BE2C (cell line): Measurements from ENCODE around the gene ABHD6.

Experiments
- DNase-seq: peaks from one replicate; pipeline ENCODE4 v3.0.0-alpha.2; 2020
- H3K27me3 ChIP-seq: fragments of 250-450 bp; sonication (Bioruptor Pico); 2 replicates; pipeline ENCODE4 v1.5.1; 2020; ENCODE audit warnings: mild to moderate bottlenecking
- H3K36me3 ChIP-seq: fragments of 250-450 bp; sonication (Bioruptor Pico); 2 replicates; pipeline ENCODE4 v1.5.1; 2020; ENCODE audit warnings: mild to moderate bottlenecking
- H3K4me1 ChIP-seq: fragments of 250-450 bp; sonication (Bioruptor Pico); 2 replicates; pipeline ENCODE4 v1.5.1; 2020
- H3K4me3 ChIP-seq: 2 replicates; pipeline ENCODE4 v1.5.1; 2011; ENCODE audit warnings: low read depth, low read length
- H3K9me3 ChIP-seq: fragments of 250-450 bp; sonication (Bioruptor Pico); 2 replicates; pipeline ENCODE4 v1.5.1; 2020
- TF ChIP-seq, protein P1 (sequence below): IDR thresholded peaks from 2 replicates; pipeline ENCODE4 v1.5.1; 2012; ENCODE audit warnings: mild to moderate bottlenecking, low read depth, low read length

ABHD6 gene

DNA sequence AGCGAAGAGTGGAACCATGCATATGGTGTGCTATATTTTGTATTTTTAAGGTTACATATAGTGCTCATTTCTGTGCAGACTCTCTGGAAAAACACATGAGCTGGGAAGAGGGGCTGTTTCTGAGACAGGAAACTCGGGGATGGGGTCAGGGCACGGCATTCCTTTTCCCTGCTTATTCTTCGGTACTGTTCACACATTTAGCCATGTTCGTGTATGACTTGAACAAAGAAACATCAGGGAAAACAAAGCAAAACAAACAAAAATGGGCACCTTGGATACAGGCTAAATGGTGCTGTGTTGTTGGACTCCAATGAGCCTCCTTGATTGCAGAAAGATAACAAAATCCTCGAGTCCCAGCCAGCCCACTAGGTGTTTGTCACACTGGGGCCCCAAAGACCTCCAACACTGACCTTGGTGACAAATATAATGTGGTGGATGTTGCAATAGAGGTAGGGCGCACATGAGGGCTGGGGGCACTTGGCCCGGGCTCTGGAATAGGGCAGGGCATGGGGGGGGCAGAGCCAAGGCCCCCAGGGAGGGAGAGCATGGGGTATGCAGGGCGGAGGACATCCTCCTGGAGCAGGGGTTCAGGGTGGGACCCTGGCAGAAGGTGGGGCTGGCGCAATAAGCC is 46.1 kb upstream of the ABHD6 start:
- Histone ChIP-seq H3K27me3 (no peaks in the 10 kb centered on the region), H3K36me3 (no peaks in the 10 kb centered on the region), H3K9me3 (no peaks in the 10 kb centered on the region), H3K4me1 (no peaks in the 10 kb centered on the region), H3K4me3 (no peak overlapping the region)
- DNase-seq, result no peak
- TF ChIP-seq, protein P1, sequence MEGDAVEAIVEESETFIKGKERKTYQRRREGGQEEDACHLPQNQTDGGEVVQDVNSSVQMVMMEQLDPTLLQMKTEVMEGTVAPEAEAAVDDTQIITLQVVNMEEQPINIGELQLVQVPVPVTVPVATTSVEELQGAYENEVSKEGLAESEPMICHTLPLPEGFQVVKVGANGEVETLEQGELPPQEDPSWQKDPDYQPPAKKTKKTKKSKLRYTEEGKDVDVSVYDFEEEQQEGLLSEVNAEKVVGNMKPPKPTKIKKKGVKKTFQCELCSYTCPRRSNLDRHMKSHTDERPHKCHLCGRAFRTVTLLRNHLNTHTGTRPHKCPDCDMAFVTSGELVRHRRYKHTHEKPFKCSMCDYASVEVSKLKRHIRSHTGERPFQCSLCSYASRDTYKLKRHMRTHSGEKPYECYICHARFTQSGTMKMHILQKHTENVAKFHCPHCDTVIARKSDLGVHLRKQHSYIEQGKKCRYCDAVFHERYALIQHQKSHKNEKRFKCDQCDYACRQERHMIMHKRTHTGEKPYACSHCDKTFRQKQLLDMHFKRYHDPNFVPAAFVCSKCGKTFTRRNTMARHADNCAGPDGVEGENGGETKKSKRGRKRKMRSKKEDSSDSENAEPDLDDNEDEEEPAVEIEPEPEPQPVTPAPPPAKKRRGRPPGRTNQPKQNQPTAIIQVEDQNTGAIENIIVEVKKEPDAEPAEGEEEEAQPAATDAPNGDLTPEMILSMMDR, result no peak

GRCh38 chr3:58192069-58192468 is 45.5 kb upstream of the ABHD6 start:
- DNase-seq, result no peak
- Histone ChIP-seq H3K4me1 (no peaks in the 10 kb centered on the region), H3K4me3 (no peak overlapping the region), H3K27me3 (no peaks in the 10 kb centered on the region), H3K9me3 (no peaks in the 10 kb centered on the region), H3K36me3 (no peaks in the 10 kb centered on the region)
- TF ChIP-seq, protein P1, result no peak

DNA sequence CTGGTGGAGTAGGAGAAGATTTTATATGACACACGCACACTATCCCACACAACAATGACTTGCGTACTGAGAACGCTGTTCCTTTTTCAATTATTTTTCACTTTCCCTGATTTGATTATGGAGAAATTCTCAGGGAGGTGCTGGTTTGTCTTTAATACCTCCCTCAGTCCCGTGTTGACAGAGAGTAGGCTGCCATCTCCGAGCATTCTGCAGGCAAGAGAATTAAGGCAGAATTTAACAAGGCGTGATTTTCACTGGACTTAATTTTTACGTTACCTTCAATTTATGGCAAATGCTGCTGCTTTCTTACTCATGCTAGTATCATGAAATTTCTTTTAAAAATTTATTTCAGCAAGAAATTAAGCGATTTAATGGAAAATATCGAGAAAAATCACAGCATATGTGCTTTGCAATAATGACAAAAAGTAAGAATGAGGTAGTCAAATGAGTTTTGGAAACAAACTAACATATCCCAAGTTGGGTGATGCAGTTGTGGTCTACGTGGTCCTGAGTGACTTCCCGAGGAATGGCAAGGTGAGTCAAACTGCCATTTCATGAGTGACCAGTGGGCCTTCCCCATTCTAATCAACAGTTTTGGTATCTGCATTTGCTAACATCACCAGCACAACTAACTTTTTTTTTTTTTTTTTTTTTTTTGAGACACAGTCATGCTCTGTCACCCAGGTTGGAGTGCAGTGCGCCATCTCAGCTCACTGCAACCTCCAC is 43.7 kb upstream of the ABHD6 start:
- TF ChIP-seq, protein P1, result no peak
- DNase-seq, result no peak
- Histone ChIP-seq H3K9me3 (no peaks in the 10 kb centered on the region), H3K36me3 (no peaks in the 10 kb centered on the region), H3K4me1 (no peaks in the 10 kb centered on the region), H3K4me3 (no peak overlapping the region), H3K27me3 (no peaks in the 10 kb centered on the region)

GRCh38 chr3:58197588-58197987 is 40.0 kb upstream of the ABHD6 start:
- TF ChIP-seq, protein P1, result no peak
- Histone ChIP-seq H3K4me1 (no peaks in the 10 kb centered on the region), H3K9me3 (no peaks in the 10 kb centered on the region), H3K27me3 (no peaks in the 10 kb centered on the region), H3K4me3 (no peak overlapping the region), H3K36me3 (no peaks in the 10 kb centered on the region)
- DNase-seq, result no peak

DNA sequence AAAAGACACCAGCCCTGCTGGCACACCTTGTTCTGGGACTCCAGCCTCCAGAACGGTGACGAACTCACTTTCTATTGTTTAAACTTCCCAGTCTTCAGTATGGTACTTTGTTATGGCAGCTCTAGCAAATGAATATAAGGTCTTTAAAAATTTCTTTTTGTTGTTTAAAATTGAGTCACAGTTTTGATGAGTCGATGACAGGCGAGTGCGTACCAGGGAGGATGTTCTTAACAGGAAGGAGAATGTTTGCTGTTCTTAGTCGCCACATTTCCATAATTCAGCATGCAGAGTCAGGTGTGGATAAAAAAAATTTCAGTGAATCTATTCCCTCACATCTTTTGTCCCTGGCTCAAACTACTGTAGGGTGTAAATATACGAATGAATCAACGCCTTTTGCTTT is 39.2 kb upstream of the ABHD6 start:
- Histone ChIP-seq H3K27me3 (no peaks in the 10 kb centered on the region), H3K4me3 (no peak overlapping the region), H3K9me3 (no peaks in the 10 kb centered on the region), H3K36me3 (no peaks in the 10 kb centered on the region), H3K4me1 (no peaks in the 10 kb centered on the region)
- DNase-seq, result no peak
- TF ChIP-seq, protein P1, result no peak

DNA sequence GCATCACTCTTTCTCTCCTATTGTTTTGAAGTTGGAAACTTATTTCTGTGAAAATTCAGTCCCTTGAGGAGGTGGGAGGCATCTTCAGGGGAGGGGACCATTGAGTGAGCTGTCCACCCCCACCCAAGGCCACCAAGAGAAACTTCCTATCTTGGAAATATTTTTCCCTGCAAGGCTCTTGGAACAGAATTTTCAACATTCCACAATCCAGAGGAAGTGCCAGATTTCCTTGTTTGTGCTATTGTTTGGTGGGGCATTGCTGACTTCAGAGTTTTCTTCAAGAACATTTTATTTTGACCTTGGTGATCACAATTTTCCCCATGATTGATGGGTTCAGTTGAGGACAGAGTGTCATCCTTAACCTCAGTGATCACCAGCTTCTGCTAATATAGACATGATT is 38.8 kb upstream of the ABHD6 start:
- Histone ChIP-seq H3K27me3 (no peaks in the 10 kb centered on the region), H3K4me3 (no peak overlapping the region), H3K9me3 (no peaks in the 10 kb centered on the region), H3K36me3 (no peaks in the 10 kb centered on the region), H3K4me1 (no peaks in the 10 kb centered on the region)
- TF ChIP-seq, protein P1, result no peak
- DNase-seq, result no peak
